NCI-H2196 treated with DMSO at 0.1 percent for 48 hours (cell line): ENCODE data around the gene RAX2.
"Not testable (repeated sequence)": the region's sequence is repeated elsewhere in the genome, so short reads cannot be mapped to it uniquely, and the experiment has no call there.

Experiments used
- DNase-seq: peaks from one replicate; lab custom pipeline; 2025; ENCODE audit not compliant: unreplicated experiment; lab: John Stamatoyannopoulos, UW

Gene RAX2

DNA sequence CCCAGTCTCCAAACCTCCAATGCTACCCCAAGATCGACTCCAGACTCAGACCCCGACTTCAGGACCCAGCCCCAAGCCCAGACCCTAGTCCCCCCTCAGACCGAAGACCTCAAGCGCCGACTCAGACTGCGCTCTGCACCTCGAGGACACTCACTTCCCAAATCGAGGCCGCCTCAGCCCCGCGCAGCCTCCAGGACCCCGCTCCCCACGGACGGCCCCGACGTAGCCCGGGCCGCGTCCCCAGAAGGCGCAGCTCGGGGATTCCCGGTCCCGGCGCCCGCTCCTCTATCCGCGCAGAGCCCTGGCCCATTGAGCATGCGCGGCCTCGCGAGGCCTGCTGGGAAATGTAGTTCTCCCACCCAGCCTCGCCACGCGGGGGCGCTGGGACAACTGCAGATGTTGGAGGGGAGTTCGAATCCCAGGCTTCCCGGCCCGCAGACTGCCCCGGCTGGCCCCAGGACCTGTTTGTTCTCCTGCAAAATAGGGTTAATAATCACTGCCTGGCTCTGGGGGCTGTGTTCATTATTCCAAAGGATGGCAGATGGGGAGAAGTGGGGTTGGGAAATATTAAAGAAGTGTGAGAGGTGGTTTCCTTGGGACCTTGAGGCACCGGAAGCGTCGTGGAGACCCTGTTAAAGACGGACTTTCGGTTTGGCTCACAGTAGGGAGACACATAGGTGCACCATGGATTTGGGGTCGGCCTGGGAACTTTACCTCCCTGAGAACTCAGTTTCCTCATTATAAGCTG, 10.5 kb downstream of the RAX2 start, which contains the start of gene APBA3:
TSS of gene APBA3 (minus strand) at position 311 of the 748 bp plus-strand sequence. CDS start 1,428 bp downstream, outside the sequence.
- peak; percentile 74 for DNase-seq

DNA sequence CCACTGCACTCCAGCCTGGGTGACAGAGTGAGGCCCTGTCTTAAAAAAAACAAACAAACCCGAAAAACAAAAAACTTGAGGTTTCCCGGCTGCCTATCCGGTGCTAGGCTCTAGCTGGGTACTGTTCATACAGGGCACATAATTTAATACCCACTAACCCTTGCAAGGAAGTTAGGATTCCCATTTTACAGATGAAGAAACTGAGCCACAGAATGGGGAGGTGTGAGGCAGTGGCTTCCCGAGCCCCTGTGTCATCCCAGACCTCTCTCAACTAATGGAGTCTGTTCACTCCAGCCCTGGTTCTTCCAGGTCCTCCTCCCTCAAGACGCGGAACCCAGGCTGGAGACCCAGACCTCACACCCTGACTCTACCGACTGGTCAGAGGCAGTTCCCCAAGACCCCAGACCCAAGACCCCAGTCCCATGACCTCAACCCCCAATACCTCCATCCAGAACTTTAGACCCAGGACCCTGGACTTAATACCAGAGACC, 11.1 kb downstream of the RAX2 start:
- no peak for DNase-seq

DNA sequence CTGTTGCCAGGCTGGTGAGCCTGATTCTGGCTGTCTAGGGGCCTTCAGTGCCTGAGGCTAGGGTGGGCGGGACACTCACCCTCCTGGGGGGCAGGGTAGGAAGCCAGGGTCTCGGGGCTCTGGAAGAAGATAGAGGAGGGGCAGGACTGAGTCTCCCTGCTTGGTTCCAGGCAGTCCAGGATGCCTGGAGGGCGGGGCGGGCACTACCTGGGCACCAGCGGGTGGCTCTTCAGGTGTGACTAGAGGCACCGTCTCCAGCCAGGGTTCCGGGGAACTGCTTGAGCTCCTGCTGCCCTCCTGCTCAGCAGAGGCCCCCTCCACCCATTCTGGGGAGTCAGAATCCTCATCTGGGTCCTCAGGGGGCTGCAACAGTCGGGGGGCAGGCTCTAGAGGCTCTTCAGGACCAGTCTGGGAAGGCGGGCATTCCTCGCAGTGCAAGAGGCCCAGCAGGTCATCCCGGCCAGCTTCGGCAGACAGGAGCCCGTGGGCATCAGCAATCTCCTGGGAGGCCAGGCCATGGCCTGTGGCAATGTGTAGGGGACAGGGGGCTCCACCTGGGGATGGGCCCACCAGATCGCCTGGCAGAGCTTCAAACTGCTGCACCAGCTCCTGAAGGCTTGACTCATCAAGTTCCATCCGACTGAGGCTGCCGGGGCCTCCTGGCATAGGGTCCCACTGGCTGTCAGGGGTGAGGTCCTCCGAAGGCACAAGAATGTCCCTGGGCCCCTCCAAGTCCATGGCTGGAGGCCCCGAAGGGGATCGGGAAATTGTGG, 12.4 kb downstream of the RAX2 start:
- no peak for DNase-seq

DNA sequence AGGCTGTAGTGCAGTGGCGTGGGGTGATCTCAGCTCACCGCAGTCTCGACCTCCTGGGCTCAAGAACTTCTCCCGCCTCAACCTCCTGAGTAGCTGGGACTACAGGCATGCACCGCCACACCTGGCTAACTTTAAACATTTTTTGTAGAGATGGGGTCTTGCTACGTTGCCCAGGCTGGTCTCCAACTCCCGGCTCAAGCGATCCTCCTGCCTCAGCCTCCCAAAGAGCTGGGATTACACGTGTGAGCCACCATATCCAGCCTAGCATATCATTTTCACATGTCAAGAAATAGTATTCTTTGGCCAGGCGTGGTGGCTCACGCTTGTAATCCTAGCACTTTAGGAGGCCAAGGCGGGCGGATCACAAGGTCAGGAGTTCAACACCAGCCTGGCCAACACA, 13.7 kb downstream of the RAX2 start:
- not testable (repeated sequence) for DNase-seq

DNA sequence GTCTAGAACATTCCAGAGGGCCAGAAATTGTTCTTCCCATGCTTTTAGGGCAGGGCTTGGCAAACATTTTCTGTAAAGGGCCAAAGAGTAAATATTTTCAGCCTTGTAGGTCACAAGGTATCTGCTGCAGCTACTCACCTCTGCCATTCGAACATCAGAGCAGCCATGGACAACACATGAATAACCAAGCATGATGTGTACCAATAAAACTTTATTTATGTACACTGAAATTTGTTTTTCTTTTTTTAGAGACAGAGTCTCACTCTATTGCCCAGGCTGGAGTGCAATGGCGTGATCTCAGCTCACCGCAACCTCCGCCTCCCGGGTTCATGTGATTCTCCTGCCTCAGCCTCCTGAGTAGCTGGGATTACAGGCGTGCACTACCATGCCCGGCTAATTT, 14.3 kb downstream of the RAX2 start:
- DNase-seq: not testable (repeated sequence)

DNA sequence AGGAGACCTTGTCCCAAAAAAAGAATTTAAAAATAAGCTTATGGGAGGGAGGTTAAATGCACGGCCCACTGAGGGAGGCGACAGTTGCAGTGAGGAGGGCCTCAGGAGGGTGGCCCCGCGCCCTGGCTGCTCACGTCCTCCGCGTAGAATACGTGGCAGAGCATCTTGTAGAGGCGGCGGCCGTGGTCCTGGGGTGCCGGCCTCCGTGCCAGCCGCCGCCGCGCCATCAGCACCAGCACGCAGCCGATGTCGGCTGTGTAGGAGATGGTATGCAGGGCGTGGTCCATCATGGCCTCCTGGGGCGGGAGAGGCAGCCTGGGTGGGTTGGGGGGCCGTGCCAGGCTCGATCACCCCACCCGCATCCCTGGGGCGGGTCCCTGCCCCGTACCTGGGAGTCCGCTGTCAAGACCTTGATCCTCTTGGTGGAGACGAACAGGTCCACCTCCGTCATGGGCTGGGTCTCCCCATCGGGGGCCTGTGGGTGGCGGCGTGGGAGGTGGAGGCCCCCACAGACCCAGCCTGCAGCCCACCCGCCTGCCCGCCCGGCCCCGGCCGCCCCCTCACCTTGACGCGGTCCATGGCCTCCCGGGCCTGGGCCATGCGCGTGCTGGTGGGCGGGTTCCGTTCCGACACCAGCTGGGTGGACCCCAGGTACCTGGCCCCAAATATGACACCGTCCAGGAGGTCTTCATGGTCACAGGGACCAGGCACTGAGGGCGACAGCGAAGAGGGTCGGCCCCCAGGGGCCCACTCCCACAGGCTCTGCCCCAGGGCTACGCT, 18.2 kb downstream of the RAX2 start:
- no peak for DNase-seq

DNA sequence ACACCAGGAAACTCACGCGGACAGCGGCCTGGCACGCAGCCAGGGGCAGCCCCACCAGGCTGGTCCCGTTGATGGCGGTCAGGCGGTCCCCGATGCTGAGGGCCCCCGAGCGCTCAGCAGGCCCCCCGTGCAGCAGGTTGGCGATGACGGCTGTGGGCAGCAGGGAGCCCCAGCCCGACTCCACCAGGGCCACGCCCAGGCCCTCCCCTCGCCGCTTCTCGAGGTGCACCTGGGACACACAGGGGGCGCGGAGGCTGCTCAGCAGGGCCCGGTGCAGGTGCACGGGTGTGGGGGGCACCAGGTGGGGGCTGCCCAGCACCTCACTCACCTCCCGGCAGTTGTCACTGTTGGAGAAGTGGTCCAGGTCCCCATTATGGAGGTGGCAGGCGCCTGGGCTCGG, 19.5 kb downstream of the RAX2 start:
- DNase-seq: no peak

DNA sequence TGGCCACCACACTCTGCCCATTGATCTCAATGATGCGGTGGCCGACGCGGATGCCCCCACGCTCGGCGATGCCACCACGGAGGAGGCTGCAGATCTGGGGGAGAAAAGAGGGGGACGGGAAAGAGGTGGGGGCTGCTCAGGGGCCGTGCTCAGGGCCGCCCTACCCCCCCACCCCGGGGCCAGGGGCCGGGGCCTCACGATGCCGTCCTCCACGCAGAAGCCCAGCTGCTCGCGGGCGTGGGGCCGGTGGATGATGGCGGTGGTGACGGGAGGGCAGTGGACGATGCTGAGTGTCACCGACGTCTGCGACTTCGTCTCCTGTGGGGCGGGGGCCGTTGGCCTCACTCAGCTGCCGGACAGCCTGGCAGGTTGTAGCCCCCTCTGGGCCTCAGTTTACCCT, 20.8 kb downstream of the RAX2 start:
- no peak for DNase-seq

DNA sequence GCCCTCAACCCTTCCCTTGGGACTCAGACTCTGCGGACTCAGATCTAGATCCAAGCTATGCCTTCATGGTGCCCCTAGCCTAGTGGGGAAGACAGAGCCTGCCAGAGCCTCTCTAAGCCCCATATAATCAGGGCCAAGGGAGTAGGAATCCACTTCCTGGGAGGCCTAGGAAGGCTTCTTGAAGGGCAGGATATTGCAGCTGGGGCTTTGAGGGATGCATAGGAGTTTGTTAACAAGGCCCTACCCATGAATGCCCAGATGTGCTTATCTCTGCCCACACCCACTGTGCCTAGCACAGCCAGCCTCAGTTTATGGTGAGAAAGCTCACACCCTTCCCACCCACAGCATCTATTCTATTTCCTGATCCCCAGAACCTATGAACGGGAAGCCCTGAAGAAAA, 21.8 kb downstream of the RAX2 start:
- no peak for DNase-seq

DNA sequence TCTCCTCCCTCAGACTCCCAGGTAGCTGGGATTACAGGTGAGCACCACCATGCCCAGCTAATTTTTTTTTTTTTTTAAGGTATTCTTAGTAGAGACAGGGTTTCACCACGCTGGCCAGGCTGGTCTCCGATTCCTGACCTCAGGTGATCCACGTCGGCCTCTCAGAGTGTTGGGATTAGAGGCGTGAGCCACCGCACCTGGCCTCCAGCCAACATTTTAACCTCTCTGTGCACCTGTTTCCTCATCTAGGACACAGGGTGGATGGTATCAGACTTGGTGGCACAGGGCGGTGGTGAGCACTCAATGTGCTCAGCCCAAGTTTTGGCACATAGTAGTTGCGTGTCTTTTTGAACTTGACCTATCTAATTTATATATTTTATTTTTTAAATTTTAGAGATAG, 23.1 kb downstream of the RAX2 start:
- no peak for DNase-seq

DNA sequence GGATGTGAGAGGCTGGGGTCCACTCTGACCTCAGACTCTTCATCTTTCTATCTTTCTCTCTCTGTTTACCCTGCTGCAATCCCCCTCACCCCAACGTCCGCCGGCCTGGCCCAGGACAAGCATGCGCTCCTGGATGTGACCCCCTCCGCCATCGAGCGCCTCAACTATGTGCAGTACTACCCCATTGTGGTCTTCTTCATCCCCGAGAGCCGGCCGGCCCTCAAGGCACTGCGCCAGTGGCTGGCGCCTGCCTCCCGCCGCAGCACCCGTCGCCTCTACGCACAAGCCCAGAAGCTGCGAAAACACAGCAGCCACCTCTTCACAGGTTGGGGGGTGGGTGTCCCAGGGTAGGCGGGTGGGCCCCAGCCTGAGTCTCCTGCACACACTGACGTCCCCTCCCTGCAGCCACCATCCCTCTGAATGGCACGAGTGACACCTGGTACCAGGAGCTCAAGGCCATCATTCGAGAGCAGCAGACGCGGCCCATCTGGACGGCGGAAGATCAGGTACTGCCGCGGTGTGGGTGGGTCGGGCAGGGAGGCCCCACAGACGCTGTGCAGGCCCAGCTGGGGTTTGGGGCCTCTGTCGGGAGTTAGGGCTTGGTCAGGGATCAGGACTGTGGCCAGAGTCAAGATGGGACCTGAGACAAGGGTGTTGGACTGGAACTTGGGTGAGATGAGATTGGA, 25.5 kb downstream of the RAX2 start:
- no peak for DNase-seq

DNA sequence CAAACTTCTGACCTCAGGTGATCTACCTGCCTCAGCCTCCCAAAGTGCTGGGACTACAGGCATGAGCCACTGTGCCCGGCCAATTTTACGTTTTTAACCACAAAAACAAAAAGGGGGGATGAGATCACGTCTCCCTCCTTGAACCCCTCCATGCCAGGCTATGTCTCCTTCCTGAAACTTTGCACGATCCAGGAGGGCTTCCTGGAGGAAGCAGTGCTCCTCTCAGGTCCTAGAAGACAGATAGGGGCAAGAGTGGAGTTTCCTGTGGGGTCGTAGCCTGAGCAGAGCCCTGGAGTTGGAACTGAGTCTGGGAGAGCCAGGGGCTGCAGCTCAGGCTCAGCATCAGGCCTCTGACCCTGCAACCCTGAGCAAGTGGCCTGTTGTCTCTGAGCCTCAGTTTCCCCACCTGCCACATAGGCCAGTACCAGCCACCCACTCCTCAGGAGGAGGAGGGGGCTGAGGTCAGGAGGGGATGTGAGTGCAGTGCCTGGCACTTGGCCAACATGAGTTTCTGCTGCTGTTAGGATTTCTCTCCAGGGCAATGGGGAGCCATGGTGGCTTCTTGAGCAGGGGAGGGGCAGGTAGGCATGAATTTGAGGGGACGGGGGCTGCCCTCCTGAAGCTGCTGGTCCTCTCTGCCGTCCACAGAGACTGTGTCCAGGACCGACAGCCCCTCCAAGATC, 26.5 kb downstream of the RAX2 start:
- no peak for DNase-seq

DNA sequence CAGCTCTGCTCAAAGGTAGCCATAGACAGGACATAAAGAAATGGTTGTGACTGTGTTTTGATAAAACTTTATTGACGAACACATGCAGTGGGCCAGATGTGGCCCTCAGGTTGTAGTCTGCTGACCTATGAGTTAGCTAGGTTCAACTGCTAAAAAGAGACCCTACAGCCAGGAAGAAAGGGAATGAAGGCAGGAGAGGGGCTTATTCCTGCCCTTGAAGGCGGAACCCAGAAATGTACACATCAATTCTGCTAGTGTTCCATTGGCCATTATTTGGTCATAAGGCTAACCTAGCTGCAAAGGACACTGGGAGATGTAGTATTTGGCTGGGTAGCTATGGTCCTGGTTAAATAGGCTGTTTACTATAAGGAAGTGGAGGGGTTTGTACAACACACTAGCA, 28.5 kb downstream of the RAX2 start:
- DNase-seq: no peak

DNA sequence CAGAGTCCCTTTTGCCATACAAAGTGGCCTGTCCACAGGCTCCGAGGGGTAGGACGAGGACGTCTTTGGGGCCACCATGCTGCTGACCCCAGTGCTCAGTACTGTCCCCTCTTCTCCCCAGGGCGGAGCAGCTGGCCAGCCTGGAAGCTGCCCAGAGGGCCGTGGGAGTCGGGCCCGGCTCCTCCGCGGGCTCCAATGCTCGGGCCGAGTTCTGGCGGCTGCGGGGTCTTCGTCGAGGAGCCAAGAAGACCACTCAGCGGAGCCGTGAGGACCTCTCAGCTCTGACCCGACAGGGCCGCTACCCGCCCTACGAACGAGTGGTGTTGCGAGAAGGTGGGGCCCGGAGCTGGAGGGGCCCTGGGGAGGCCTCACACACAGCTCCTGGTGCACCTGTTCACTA, 31.6 kb downstream of the RAX2 start:
- no peak for DNase-seq

DNA sequence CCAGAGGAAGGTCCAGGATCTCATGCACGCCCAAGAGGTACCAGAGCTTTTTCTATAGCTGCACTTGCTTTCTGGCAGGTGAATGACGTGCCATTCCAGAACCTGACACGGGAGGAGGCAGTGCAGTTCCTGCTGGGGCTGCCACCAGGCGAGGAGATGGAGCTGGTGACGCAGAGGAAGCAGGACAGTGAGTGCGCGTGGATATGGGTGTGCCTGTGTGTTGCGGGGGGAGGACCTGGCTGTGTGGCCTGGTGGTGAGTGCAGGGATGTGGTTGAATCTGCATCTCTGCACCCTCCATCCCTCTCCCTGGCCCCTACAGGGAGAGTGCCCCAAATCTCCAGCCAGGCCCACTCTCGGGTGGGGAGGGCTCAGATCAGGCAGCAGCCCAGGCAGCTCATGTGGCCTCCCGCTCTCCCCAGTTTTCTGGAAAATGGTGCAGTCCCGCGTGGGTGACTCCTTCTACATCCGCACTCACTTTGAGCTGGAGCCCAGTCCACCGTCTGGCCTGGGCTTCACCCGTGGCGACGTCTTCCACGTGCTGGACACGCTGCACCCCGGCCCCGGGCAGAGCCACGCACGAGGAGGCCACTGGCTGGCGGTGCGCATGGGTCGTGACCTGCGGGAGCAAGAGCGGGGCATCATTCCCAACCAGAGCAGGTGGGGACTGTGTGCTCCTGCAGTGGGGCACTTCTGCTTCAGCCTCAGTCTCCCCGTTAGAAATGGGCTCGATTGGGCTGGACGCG, 33.4 kb downstream of the RAX2 start:
- DNase-seq: no peak

DNA sequence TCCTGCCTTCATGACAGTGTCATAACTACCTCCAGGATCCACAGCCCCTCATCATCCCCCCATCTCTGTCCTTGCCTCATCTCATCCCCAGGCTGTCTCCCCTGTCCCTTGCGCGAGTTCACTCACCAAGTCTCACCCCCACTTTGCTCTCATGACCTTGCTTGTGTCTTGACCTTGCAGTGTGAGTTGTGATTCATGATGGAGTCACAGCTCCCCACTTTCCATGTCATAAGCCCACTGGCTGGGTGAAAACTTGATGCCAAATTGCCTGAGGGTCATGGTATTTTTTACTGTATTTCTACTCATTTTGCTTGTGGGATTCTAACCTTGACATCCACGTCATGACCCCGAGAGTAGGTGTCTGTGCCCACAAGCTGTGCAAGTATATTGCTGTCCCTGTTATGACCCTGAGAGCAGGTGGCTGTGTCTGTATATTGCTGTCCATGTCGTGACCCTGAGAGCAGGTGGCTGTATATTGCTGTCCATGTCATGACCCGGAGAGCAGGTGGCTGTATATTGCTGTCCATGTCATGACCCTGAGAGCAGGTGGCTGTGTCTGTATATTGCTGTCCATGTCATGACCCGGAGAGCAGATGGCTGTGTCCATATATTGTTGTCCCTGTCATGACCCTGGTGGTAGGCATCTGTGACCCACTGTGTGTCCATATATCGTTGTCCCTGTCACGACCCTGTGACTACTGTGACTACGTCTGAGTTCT, 34.4 kb downstream of the RAX2 start:
- no peak for DNase-seq

DNA sequence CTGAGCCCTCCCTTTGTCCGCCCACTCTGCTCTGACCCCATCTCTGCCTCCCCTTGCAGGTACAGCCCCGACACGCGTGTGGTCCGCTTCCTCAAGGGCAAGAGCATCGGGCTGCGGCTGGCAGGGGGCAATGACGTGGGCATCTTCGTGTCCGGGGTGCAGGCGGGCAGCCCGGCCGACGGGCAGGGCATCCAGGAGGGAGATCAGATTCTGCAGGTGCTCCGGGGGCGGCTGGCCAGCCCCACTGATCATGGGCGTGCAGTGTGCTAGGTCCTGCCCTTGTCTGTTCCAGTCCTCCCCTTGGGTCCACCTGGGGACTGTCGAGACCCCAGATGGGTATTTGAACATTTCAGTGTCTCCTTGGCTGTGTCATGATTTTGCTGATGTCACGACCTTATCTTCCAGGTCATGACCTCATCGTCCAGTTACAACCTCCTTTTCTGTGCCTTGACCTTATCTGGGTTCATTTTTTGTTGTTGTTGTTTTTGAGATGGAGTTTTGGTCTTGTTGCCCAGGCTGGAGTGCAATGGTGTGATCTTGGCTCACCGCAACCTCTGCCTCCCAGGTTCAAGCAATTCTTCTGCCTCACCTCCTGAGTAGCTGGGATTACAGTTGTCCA, 35.8 kb downstream of the RAX2 start:
- no peak for DNase-seq

DNA sequence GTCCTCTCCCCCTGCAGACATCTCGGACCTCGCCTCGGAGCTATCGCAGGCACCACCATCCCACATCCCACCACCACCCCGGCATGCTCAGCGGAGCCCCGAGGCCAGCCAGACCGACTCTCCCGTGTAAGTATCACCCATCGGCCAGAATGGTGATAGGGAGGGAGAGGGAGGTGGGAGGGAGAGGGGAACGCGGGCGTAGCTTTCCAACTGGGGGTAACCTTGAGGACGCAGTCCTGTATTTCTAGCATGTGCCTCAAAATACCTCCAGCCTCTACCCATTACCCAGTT, 37.8 kb downstream of the RAX2 start:
- no peak for DNase-seq
